ENCODE data around the gene LRRC8E.

GRCh38 chr19:7920519-7921301 is 32.4 kb downstream of the LRRC8E start:
- TF ChIP-seq, protein P1, sequence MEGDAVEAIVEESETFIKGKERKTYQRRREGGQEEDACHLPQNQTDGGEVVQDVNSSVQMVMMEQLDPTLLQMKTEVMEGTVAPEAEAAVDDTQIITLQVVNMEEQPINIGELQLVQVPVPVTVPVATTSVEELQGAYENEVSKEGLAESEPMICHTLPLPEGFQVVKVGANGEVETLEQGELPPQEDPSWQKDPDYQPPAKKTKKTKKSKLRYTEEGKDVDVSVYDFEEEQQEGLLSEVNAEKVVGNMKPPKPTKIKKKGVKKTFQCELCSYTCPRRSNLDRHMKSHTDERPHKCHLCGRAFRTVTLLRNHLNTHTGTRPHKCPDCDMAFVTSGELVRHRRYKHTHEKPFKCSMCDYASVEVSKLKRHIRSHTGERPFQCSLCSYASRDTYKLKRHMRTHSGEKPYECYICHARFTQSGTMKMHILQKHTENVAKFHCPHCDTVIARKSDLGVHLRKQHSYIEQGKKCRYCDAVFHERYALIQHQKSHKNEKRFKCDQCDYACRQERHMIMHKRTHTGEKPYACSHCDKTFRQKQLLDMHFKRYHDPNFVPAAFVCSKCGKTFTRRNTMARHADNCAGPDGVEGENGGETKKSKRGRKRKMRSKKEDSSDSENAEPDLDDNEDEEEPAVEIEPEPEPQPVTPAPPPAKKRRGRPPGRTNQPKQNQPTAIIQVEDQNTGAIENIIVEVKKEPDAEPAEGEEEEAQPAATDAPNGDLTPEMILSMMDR (IDR thresholded peaks at IDR 0.05; ENCODE audit: low read depth, low read length) = no peak
- TF ChIP-seq, protein P2, sequence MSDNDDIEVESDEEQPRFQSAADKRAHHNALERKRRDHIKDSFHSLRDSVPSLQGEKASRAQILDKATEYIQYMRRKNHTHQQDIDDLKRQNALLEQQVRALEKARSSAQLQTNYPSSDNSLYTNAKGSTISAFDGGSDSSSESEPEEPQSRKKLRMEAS (IDR thresholded peaks at IDR 0.05; ENCODE audit: low read depth, low read length) = peak; percentile 30; the same call in 1 of the 2 replicates
- TF ChIP-seq POLR2A (IDR thresholded peaks at IDR 0.05; ENCODE audit: extremely low read depth, insufficient read length) = peak; percentile 38
